22Rv1 (cell line): ENCODE measurements around the gene DCT.

Source experiments
- ZFX ChIP-seq: fragments of 450-650 bp; IDR thresholded peaks from 2 replicates; pipeline ENCODE4 v1.6.1; 2017; ENCODE audit warnings: antibody characterized with exemption, borderline replicate concordance
- TF ChIP-seq, protein P1 (sequence below): fragments of 450-650 bp; IDR thresholded peaks from 2 replicates; pipeline ENCODE4 v1.5.1; 2017; ENCODE audit warnings: mild to moderate bottlenecking

DNA sequence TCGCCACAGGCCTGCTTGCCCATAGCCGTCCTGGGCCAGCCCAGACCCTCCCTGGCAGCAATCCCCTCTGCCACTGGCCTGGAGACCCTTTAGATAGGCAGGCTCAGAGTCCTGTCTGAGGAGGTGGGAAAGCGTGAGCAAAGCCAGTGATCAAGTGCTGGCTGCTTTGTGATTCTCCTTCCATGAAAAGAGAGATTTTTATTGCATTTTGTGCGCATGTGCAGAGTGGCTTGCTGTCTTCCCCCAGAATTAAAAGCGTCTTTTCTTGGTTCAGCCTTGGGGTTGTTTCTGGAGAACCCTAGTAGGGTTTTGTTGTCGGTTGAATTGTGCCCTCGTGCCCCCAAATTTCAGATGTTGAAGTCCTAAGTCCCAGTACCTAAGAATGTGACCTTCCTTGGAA, 44.9 kb upstream of the DCT start:
- TF ChIP-seq, protein P1, sequence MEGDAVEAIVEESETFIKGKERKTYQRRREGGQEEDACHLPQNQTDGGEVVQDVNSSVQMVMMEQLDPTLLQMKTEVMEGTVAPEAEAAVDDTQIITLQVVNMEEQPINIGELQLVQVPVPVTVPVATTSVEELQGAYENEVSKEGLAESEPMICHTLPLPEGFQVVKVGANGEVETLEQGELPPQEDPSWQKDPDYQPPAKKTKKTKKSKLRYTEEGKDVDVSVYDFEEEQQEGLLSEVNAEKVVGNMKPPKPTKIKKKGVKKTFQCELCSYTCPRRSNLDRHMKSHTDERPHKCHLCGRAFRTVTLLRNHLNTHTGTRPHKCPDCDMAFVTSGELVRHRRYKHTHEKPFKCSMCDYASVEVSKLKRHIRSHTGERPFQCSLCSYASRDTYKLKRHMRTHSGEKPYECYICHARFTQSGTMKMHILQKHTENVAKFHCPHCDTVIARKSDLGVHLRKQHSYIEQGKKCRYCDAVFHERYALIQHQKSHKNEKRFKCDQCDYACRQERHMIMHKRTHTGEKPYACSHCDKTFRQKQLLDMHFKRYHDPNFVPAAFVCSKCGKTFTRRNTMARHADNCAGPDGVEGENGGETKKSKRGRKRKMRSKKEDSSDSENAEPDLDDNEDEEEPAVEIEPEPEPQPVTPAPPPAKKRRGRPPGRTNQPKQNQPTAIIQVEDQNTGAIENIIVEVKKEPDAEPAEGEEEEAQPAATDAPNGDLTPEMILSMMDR = no peak
- no peak for TF ChIP-seq ZFX
